ENCODE measurements around the gene TK2.
"Not testable (repeated sequence)": the region's sequence is repeated elsewhere in the genome, so short reads cannot be mapped to it uniquely, and the experiment has no call there.

Gene TK2

GRCh38 chr16:66572356-66572755, 22.4 kb upstream of the TK2 start:
- no peak for DNase-seq (ENCODE audit: low read depth)

- no peak for DNase-seq (ENCODE audit: low read depth)
These were observed 20.0 kb upstream of the TK2 start for GRCh38 chr16:66569827-66570405.

GRCh38 chr16:66569131-66569530, 19.2 kb upstream of the TK2 start:
- DNase-seq (ENCODE audit: low read depth), result no peak

GRCh38 chr16:66568355-66568754, 18.4 kb upstream of the TK2 start:
- no peak for DNase-seq (ENCODE audit: low read depth)

GRCh38 chr16:66567270-66567669, 17.3 kb upstream of the TK2 start:
- not testable (repeated sequence) for DNase-seq (ENCODE audit: low read depth)

- DNase-seq (ENCODE audit: low read depth), result no peak
These were observed 16.4 kb upstream of the TK2 start, which contains the start of gene CMTM1 for GRCh38 chr16:66566051-66566901. TSS of gene CMTM1 (plus strand) at chr16:66566439. CDS start at chr16:66566514, 75 bp downstream.

- DNase-seq (ENCODE audit: low read depth), result no peak
These were observed 13.8 kb upstream of the TK2 start for GRCh38 chr16:66563574-66564334.

GRCh38 chr16:66562986-66563385, 13.1 kb upstream of the TK2 start:
- DNase-seq (ENCODE audit: low read depth), result no peak

GRCh38 chr16:66562409-66562808, 12.5 kb upstream of the TK2 start:
- DNase-seq (ENCODE audit: low read depth), result no peak

GRCh38 chr16:66561381-66562080, 11.6 kb upstream of the TK2 start:
- DNase-seq (ENCODE audit: low read depth), result no peak

GRCh38 chr16:66560107-66560506, 10.2 kb upstream of the TK2 start:
- no peak for DNase-seq (ENCODE audit: low read depth)

GRCh38 chr16:66554495-66554894, 4.6 kb upstream of the TK2 start:
- DNase-seq (ENCODE audit: low read depth), result no peak

- DNase-seq (ENCODE audit: low read depth), result no peak
These were observed 4.1 kb upstream of the TK2 start for GRCh38 chr16:66554021-66554420.

- no peak for DNase-seq (ENCODE audit: low read depth)
These were observed 3.3 kb upstream of the TK2 start for GRCh38 chr16:66553223-66553622.

- peak; percentile 92 for DNase-seq (ENCODE audit: low read depth)
These were observed 2.6 kb upstream of the TK2 start, which contains the start of gene CKLF for GRCh38 chr16:66552286-66553177. TSS of gene CKLF (plus strand) at chr16:66552576. CDS start at chr16:66552716, 140 bp downstream.

- DNase-seq (ENCODE audit: low read depth), result no peak
These were observed 1.9 kb upstream of the TK2 start for GRCh38 chr16:66551788-66552285.

- DNase-seq (ENCODE audit: low read depth), result peak; percentile 52
These were observed 1.4 kb upstream of the TK2 start for GRCh38 chr16:66551348-66551759.

- DNase-seq (ENCODE audit: low read depth), result no peak
These were observed 1.1 kb downstream of the TK2 start for GRCh38 chr16:66548868-66549267.

- DNase-seq (ENCODE audit: low read depth), result no peak
These were observed 1.9 kb downstream of the TK2 start for GRCh38 chr16:66548068-66548467.

- DNase-seq (ENCODE audit: low read depth), result no peak
These were observed 2.6 kb downstream of the TK2 start for GRCh38 chr16:66547101-66547989.
